HG02763 (cell line): ENCODE data around the gene CNFN.

Experiments
- ATAC-seq: cut with Tn5 transposase; IDR thresholded peaks from one replicate; pipeline ENCODE4 v1.9.1; 2021; ENCODE audit warnings: mild to moderate bottlenecking, moderate library complexity; ENCODE audit not compliant: unreplicated experiment

The CNFN gene

GRCh38 chr19:42389899-42390298 is at the start of gene CNFN:
CNFN (minus strand) TSS chr19:42390297; CDS start chr19:42389037, 1,260 bp downstream.
- ATAC-seq = no peak

- ATAC-seq = no peak
Observed at GRCh38 chr19:42436006-42436405, 45.9 kb upstream of the CNFN start.

GRCh38 chr19:42435316-42435715 is 45.2 kb upstream of the CNFN start:
- ATAC-seq = no peak

- no peak for ATAC-seq
Observed at GRCh38 chr19:42433503-42434260, 43.6 kb upstream of the CNFN start.

- ATAC-seq = no peak
Observed at GRCh38 chr19:42431486-42431885, 41.4 kb upstream of the CNFN start.

- ATAC-seq = no peak
Observed at GRCh38 chr19:42428676-42429075, 38.6 kb upstream of the CNFN start.

GRCh38 chr19:42427313-42427712 is 37.2 kb upstream of the CNFN start, which contains the start of gene LIPE:
LIPE (minus strand) TSS chr19:42427388; CDS start chr19:42427149, 239 bp downstream.
- ATAC-seq = no peak

GRCh38 chr19:42426643-42427042 is 36.5 kb upstream of the CNFN start:
- no peak for ATAC-seq

GRCh38 chr19:42424712-42425131 is 34.6 kb upstream of the CNFN start:
- no peak for ATAC-seq

- no peak for ATAC-seq
Observed at GRCh38 chr19:42424345-42424707, 34.2 kb upstream of the CNFN start.

- peak; percentile 85 for ATAC-seq
Observed at GRCh38 chr19:42423462-42424344, 33.6 kb upstream of the CNFN start.

GRCh38 chr19:42422901-42423461 is 32.9 kb upstream of the CNFN start:
- ATAC-seq = peak; percentile 23

- no peak for ATAC-seq
Observed at GRCh38 chr19:42422092-42422900, 32.2 kb upstream of the CNFN start.

GRCh38 chr19:42421591-42422031 is 31.5 kb upstream of the CNFN start:
- no peak for ATAC-seq

- ATAC-seq = no peak
Observed at GRCh38 chr19:42421101-42421500, 31.0 kb upstream of the CNFN start.

GRCh38 chr19:42420055-42420544 is 30.0 kb upstream of the CNFN start:
- ATAC-seq = no peak

GRCh38 chr19:42419309-42419708 is 29.2 kb upstream of the CNFN start:
- no peak for ATAC-seq

GRCh38 chr19:42412661-42413076 is 22.6 kb upstream of the CNFN start:
- no peak for ATAC-seq

- ATAC-seq = no peak
Observed at GRCh38 chr19:42412227-42412626, 22.1 kb upstream of the CNFN start.

- ATAC-seq = no peak
Observed at GRCh38 chr19:42411581-42412178, 21.6 kb upstream of the CNFN start.
